NCI-H1417 (cell line): Measurements from ENCODE around the gene FLAD1.

Source experiments
- DNase-seq, 3 experiments: peaks; one replicate each; lab custom pipeline; 2025; lab: John Stamatoyannopoulos, UW

The FLAD1 gene

DNA sequence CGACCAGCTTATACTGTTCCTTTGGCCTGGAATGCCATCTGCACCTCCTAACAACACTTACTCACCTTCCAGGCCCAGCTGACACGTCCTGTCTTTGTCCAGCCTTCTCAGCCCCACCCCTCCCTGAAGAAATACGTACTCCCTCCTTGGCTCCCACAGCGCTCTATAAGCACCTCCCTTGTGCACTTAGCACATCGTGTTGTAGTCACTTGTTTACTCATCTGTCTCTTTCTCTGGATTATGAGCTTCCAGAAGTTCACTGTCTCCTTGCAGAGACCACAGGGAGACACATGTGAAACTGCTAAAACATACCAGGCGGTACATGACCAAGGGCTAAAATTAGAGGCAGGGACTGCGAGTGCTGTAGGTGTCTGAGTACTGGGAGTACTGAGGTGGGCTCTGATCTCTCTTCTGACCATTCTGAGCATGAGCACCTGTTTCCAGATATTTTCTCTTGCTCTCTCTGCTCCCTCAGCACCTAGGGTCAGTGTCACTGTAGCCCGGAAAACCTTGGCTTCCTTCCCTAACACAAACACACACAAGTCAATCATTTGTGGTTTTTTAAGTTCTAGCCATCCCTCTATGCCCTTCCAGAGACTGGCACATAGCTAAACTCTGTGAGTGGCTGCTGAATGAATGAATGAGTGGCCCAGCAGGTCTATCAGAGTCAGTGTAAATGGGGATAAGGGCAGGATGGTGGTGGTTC, 55.6 kb downstream of the FLAD1 start:
- no peak for DNase-seq

DNA sequence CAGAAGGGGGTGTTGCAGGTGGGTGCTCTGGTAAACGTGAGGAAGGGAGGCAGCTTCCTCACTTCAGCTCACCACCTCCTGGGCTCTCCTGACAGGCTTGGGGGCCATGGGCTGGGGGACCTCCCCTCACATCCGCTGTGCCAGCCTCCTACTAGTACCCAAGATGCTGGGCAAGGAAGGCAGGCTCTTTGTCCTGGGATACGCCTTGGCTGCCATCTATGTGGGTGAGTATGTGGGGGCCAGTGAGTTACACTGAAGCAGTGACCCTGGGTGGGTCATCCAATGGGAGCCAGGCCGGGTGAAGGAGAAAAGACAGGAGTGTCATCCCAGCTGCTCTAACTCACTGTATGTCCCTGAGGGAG, 56.1 kb downstream of the FLAD1 start:
- no peak for DNase-seq

DNA sequence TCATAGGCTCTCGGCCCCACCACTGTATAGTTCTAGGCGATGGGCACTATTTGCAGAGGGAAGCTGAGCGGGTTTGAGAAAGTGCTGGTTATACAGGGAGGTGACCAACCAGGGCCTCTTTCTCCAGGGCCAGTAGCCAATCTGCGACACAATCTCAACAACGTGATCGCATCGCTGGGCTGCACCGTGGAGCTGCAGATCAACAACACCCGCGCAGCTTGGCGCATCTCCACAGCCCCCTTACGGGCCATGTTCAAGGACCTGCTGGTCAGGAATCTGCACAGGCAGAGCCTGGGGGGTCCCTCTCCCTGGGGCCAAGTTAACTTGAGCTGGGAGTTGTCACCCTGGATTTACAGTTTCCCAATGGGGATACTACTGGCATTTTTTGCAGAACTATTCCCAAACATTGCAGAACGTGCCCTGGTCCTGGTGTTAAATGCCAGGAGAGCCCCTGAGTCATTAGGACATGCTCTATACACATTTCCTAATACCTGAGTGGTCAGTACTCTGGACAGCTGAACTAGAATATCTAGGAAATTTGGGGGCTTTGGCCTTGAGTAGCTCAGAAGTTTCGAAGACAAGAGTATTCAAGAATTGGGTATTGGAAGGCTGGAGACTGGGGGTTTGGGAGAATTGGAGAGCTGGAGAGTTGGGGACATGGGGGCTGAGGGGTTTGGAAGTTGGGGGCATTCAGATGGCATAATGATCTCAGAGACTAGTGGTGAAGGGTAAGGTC, 57.4 kb downstream of the FLAD1 start:
- no peak for DNase-seq
